ENCODE results near the gene PAX9.

Gene PAX9

DNA sequence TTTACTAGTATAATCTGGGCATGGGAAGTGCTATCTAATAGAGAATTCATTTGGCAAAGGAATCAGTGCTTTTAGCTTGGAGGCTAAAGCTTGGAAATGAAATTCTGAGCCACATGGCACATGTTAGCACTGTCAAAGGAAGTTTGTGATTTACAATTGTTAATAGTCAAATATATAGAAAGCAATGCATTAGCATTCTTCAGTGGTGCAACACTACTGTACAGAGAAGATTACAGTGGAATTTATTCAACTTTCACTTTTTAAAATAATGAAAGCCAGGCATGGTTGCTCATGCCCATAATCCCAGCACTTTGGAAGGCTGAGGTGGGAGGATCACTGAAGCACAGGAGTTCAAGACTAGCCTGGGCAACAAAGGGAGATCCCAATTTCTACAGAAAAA is 45.9 kb downstream of the PAX9 start:
- no peak for DNase-seq (ENCODE audit: extremely low spot score)
- POLR2A ChIA-PET, result no interaction called here
- CTCF ChIA-PET, result interaction anchor here (1.5 kb wide), 1 partner anchor 102 kb away, joined by 3 read pairs; no protein-coding TSS in a partner anchor
- TF ChIP-seq CTCF (IDR thresholded peaks at IDR 0.05; ENCODE audit: control extremely low read depth, extremely low read depth, low read depth, missing control alignments), result no peak

DNA sequence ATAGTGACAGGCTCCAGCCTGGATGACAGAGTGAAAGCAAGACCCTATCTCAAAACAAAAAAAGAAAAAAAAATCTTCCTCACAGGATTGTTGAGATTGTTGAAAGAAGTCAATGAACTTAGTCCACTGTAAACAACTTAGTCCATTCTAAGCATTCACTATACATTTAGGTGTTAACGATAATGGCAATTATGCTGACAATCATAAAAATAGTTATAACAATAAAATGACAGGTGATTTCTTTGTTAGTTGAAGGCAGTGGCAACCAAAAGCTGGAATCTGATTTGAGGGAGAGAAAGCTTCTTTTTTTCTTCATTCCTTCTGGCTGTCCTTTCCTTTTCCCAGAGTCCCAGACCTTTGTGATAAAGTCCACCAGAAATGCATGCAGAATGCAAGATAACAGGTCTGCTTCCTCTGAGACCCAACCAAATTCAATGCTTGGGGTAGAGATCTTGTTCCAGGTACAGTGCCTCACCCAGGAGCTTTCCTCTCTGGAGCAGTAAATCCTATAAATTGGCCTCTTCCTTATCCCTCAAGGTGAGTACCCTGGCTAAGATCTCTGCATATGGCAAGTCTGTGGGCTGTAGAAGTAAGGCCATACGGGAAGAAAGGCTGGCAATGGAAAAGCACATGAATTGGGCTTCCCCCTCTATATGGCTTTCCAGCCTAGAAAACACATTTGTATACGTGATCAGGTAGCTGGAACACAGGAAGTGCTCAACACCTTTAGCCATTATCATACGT is 52.5 kb downstream of the PAX9 start:
- CTCF ChIA-PET, result interaction anchor here (1.0 kb wide), 1 partner anchor 13 kb away, joined by 3 read pairs; no protein-coding TSS in a partner anchor
- DNase-seq (ENCODE audit: extremely low spot score), result no peak
- TF ChIP-seq CTCF (IDR thresholded peaks at IDR 0.05; ENCODE audit: control extremely low read depth, extremely low read depth, low read depth, missing control alignments), result no peak
- POLR2A ChIA-PET, result no interaction called here

- no peak for DNase-seq (ENCODE audit: extremely low spot score)
- CTCF ChIA-PET, result no interaction called here
- no peak for TF ChIP-seq CTCF (IDR thresholded peaks at IDR 0.05; ENCODE audit: control extremely low read depth, extremely low read depth, low read depth, missing control alignments)
- POLR2A ChIA-PET, result no interaction called here
Observed at GRCh38 chr14:36716614-36717184, 55.0 kb downstream of the PAX9 start.

- POLR2A ChIA-PET, result no interaction called here
- CTCF ChIA-PET, result interaction anchor here (0.7 kb wide), 1 partner anchor 52 kb away, joined by 3 read pairs; no protein-coding TSS in a partner anchor
- DNase-seq (ENCODE audit: extremely low spot score), result no peak
- no peak for TF ChIP-seq CTCF (IDR thresholded peaks at IDR 0.05; ENCODE audit: control extremely low read depth, extremely low read depth, low read depth, missing control alignments)
Observed at GRCh38 chr14:36717363-36717762, 55.7 kb downstream of the PAX9 start.

GRCh38 chr14:36718216-36718615 is 56.6 kb downstream of the PAX9 start:
- CTCF ChIA-PET, result interaction anchor here (1.7 kb wide), 1 partner anchor 9 kb away, joined by 5 read pairs; no protein-coding TSS in a partner anchor
- DNase-seq (ENCODE audit: extremely low spot score), result no peak
- TF ChIP-seq CTCF (IDR thresholded peaks at IDR 0.05; ENCODE audit: control extremely low read depth, extremely low read depth, low read depth, missing control alignments), result no peak
- POLR2A ChIA-PET, result no interaction called here

DNA sequence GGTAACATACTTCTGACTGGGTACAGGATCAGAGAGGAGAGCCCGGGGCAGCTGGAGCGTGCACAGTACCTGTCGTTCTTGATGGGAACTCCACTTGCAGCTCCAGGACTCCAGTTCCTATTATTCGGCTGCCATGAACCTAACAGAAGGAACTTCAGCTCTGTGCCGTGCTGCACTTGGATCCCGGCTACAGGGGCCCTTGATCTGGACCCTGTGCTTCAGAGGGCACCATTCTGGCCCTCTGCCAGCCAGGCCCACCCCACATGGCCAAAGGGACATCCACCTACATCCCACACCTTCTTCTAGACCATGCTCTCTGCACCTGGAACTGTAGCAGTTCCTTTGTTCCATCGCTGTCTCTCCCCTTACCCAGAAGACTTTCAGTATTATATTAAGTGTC is 58.2 kb downstream of the PAX9 start:
- CTCF ChIA-PET, result interaction anchor here (1.7 kb wide), 1 partner anchor 8 kb away, joined by 5 read pairs; no protein-coding TSS in a partner anchor
- POLR2A ChIA-PET, result no interaction called here
- DNase-seq (ENCODE audit: extremely low spot score), result no peak
- TF ChIP-seq CTCF (IDR thresholded peaks at IDR 0.05; ENCODE audit: control extremely low read depth, extremely low read depth, low read depth, missing control alignments), result no peak
